Measurements from ENCODE around the gene ANKFN1. TPM values are rescaled to one million over a fixed set of nuclear protein-coding genes. Genes with fewer than 3 reads are reported as not detected.

Gene ANKFN1
- total and polyA plus RNA-seq, 2 of the 13 experiments (the other 11 are each of a cell fraction or from before 2014, with no cell fraction given) = not detected

GRCh38 chr17:56262803-56263202 is 109.5 kb downstream of the ANKFN1 start:
- intact Hi-C loops (cut with micrococcal nuclease; ENCODE audit: unreplicated experiment) (no loop called here), in situ Hi-C loops (cut with HindIII; ENCODE audit: extremely low pct_ligation_motif_present, low pct_unique_long_range_greater_than_20kb) (no loop called here)
- DNase-seq (ENCODE audit: low spot score) = no peak
- Histone ChIP-seq H3K4me3 (replicated peaks in 1 of 3; ENCODE audit: insufficient read depth in 1 of 3, low read depth in 2 of 3, low read length in 3 of 3) (no peak overlapping the region), H3K79me2 (ENCODE audit: insufficient read depth, low read length) (no peaks in the 10 kb centered on the region), H4K20me1 (ENCODE audit: insufficient read depth, low read length) (no peaks in the 10 kb centered on the region), H3K4me2 (ENCODE audit: low read depth, low read length) (no peak overlapping the region), H3K36me3 (replicated peaks in 1 of 2; ENCODE audit: control insufficient read depth in 1 of 2, insufficient read depth in 2 of 2, low read length in 2 of 2) (no peaks in the 10 kb centered on the region), H3K9ac (ENCODE audit: insufficient read depth, low read depth, low read length) (no peak overlapping the region), H2AFZ (ENCODE audit: low read length) (no peak overlapping the region), H3K27me3 (ENCODE audit: control insufficient read depth in 1 of 2, insufficient read depth in 2 of 2, low read length in 2 of 2) (peaks cover 0 to 6% of the 10 kb centered on the region in 2 experiments; a peak in 1 of 5 replicates), H3K4me1 (ENCODE audit: insufficient read depth, low read length) (no peaks in the 10 kb centered on the region), H3K27ac (ENCODE audit: extremely low read length, insufficient read depth, low read length) (no peak overlapping the region), H3K9me3 (ENCODE audit: low read length) (no peaks in the 10 kb centered on the region)
- ChIA-PET POLR2A (no interaction called here), CTCF (ENCODE audit: low intra/inter-chr PET ratio, low total read pairs) (no interaction called here)
- ATAC-seq = no peak
- FAIRE-seq = no peak
- no TSS peak for BruUV-seq (replicated peaks)
- TF ChIP-seq, protein P1, sequence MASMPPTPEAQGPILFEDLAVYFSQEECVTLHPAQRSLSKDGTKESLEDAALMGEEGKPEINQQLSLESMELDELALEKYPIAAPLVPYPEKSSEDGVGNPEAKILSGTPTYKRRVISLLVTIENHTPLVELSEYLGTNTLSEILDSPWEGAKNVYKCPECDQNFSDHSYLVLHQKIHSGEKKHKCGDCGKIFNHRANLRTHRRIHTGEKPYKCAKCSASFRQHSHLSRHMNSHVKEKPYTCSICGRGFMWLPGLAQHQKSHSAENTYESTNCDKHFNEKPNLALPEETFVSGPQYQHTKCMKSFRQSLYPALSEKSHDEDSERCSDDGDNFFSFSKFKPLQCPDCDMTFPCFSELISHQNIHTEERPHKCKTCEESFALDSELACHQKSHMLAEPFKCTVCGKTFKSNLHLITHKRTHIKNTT (CRISPR knock-in tag; IDR thresholded peaks at IDR 0.05) = no peak
- TF ChIP-seq, protein P2, sequence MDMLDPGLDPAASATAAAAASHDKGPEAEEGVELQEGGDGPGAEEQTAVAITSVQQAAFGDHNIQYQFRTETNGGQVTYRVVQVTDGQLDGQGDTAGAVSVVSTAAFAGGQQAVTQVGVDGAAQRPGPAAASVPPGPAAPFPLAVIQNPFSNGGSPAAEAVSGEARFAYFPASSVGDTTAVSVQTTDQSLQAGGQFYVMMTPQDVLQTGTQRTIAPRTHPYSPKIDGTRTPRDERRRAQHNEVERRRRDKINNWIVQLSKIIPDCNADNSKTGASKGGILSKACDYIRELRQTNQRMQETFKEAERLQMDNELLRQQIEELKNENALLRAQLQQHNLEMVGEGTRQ (IDR thresholded peaks at IDR 0.05; ENCODE audit: low read depth, low read length) = no peak
- TF ChIP-seq, protein P2 (CRISPR knock-in tag; IDR thresholded peaks at IDR 0.05; ENCODE audit: borderline replicate concordance) = no peak
- TF ChIP-seq, protein P3, sequence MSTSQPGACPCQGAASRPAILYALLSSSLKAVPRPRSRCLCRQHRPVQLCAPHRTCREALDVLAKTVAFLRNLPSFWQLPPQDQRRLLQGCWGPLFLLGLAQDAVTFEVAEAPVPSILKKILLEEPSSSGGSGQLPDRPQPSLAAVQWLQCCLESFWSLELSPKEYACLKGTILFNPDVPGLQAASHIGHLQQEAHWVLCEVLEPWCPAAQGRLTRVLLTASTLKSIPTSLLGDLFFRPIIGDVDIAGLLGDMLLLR (CRISPR knock-in tag; IDR thresholded peaks at IDR 0.05) = no peak
- no peak for TF ChIP-seq SP5 (CRISPR knock-in tag; IDR thresholded peaks at IDR 0.05; ENCODE audit: borderline replicate concordance, low read depth)
- WGBS (ENCODE audit: low lambda C conversion rate) = 29% methylated on average over 9 of the region's 9 CpGs

Data from HepG2 (cell line).